Measurements from ENCODE around the gene ESRRA.

Gene ESRRA

GRCh38 chr11:64305075-64305690 is at the start of gene ESRRA:
Gene ESRRA, plus strand, starts transcription at chr11:64305524. Its CDS starts 1,656 bp downstream, at chr11:64307180.
- FAIRE-seq: no peak

GRCh38 chr11:64256300-64256699 is 49.0 kb upstream of the ESRRA start:
- FAIRE-seq: no peak

- no peak for FAIRE-seq
Observed at GRCh38 chr11:64258356-64258755, 47.0 kb upstream of the ESRRA start.

GRCh38 chr11:64258946-64259532 is 46.3 kb upstream of the ESRRA start:
- no peak for FAIRE-seq

DNA sequence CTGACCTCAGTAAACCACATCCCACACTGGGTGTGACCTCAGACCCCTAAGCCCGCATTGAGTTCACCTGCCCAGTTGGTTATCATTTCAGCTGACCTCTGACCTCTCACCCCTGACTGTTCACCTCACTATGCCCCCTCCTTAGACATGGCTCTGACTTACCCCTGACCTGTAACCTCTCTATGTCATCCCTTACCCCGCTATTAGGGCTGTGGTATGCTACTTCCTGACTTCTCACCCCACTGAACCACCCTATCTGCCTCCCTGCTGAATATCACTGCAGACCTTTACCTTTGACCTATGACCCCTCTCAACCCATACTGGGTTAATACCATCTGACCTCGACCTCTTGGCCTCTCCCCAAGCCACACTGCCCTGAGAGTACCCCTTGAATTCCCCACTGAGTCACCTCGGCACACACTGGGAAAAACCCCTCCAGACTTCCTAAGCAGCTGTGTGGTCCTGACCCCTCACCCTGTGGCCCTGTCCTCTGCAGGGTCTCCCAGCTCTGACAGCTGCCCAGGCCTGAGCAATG is 45.7 kb upstream of the ESRRA start:
- no peak for FAIRE-seq

DNA sequence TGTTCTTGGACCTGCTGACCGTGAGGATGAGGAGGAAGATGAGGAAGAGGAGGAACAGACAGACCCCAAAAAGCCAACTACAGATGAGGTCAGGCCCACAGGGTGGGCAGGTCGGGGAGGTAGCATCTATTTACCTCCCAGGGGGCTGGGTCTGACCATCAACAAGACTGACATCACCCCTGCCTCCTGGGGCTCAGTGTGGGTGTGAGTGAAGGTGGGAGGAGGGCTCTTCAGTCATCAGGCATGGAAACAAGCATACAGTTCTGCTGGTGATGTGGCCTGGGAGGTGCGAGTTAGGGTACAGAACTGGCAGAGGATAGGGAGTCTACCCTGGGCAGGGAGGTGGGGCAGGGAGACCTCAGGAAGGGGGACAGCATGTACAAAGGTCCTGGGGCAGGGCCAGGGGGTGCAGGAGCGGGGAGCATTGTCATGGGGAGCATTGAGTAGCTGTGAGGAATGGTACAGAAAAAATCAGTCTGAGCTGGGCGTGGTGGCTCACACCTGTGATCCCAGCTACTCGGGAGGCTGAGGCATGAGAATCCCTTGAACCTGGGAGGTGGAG is 45.1 kb upstream of the ESRRA start:
- FAIRE-seq: no peak

DNA sequence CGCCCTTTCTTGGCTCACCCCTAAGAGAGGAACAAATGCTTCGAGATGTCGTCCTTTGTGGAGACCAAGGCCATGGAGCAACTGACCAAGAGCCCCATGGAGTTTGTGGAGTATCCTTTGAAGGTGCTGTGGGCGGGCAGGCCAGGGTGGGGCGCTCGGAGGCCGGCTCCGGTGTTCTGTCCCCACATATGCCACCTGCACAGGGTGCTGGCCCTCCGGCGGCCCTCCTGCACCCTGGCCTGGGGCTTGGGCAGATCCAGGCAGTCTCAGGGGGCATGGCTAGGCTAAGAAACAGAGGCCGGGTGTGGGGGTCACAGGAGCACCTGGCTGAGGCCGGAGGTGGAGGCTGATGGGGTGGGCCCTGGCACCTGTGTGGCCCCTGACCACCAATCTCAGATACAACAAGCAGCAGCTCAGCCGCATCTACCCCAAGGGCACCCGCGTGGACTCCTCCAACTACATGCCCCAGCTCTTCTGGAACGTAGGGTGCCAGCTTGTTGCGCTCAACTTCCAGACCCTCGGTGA is 43.7 kb upstream of the ESRRA start:
- no peak for FAIRE-seq

DNA sequence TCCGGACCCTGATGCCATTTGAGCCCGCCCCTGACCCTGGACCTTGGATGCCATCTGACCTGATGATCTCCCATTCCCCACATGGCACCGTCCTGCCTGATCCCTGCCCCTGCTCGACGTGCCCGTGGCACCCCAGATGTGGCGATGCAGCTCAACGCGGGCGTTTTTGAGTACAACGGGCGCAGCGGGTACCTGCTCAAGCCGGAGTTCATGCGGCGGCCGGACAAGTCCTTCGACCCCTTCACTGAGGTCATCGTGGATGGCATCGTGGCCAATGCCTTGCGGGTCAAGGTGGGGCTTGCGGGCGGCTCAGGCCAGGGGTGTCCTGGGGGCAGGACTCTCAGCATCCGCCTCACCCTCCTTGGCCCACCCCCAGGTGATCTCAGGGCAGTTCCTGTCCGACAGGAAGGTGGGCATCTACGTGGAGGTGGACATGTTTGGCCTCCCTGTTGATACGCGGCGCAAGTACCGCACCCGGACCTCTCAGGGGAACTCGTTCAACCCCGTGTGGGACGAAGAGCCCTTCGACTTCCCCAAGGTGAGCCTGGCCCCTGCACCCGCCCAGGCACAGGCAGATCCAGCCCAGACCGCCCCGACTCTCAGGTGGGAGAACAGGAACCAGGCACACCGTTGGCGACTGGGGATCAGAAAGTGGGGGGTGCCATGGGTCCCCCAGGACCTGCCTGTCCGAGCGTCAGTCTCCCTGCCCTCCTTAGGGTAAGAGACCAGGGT is 42.9 kb upstream of the ESRRA start:
- no peak for FAIRE-seq

- no peak for FAIRE-seq
Observed at GRCh38 chr11:64263021-64263946, 42.0 kb upstream of the ESRRA start.

DNA sequence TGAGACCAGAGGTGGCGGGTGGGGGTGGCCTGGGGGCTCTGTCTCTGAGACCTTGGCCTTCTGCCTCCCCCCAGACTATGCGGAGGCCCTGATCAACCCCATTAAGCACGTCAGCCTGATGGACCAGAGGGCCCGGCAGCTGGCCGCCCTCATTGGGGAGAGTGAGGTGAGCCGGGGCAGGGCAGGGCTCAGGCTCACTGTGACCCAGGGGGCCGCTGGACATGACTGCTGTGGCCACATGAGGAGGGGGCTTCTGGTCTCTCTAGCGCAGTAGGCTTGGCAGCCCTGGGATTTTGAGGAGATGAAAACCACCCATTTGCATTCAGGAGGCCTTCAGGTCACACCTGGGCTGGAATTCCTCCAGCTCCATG is 41.4 kb upstream of the ESRRA start:
- no peak for FAIRE-seq

GRCh38 chr11:64264371-64264852 is 40.9 kb upstream of the ESRRA start:
- FAIRE-seq: no peak

DNA sequence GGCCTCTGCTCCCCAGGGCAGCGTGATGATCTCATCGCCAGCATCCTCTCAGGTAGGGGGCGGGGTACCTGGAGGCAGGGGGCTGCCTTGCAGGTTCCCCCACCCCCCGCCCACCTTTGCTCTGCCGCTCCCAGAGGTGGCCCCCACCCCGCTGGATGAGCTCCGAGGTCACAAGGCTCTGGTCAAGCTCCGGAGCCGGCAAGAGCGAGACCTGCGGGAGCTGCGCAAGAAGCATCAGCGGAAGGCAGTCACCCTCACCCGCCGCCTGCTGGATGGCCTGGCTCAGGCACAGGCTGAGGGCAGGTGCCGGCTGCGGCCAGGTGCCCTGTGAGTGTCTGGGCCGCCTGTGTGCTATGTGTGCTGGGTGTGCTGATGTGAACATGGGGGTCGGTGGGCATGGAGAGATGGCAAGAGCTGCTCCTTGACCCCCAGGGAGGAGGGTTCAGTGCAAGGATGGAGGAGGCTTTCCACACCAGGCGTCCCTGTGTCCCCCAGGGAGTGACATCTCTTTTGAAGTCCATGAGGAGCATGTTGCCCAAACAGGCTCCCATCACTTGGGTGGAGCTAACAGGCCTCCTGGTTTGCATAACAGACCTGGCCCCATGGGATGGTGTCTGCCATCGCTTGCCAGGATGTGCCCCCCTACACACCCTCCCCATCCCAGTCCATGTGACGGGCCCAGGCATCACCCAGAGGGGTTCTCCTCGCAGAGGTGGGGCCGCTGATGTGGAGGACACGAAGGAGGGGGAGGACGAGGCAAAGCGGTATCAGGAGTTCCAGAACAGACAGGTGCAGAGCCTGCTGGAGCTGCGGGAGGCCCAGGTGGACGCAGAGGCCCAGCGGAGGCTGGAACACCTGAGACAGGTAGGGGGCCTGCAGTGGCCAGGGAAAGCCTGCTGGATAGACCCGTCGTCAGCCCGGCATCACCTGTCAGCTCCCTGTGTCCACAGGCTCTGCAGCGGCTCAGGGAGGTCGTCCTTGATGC is 39.9 kb upstream of the ESRRA start:
- no peak for FAIRE-seq

GRCh38 chr11:64266339-64266738 is 39.0 kb upstream of the ESRRA start:
- no peak for FAIRE-seq

- FAIRE-seq: no peak
Observed at GRCh38 chr11:64267207-64267945, 37.9 kb upstream of the ESRRA start.

DNA sequence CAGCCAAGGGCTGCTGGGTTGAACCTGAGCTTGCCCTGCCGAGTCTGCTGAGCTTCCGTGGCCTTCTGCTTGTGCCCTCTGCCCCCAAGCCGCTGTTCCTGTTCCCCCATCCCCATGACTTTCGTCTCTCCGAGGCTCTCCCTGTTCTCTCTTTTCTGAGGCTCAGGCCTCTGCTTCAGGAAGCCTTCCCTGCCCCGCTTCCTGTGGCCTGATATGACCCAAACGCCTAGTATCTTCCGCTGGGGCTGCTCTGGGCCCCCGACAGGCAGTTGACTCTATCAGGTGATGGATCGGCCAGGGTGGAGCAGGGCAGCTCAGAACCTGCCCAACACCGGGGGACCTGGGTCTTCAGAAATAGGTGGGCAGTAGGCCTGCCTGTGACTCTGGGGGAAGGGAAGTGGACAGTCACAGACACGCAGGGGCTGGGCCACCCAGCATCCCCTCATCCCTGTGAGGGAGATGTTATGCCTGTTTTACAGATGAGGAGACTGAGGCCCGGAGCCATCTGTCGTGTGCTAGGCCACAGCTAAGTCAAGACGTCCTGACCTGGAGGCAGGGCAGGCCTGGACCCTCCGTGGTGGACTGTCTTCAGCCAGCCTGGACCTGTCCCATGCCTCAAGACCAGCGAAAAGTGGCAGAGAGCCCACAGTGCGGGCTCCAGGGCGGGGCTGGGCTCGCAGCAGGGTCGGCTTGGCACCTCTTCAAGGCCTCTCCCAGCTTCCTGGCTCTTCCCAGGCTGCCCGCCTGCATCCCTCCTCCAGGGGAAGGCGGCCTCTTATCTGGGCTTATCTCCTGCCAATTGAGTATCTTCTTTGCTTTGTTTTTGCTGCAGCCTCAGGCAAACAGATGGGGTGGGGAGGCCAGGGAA is 37.1 kb upstream of the ESRRA start:
- FAIRE-seq: no peak

- no peak for FAIRE-seq
Observed at GRCh38 chr11:64268893-64269539, 36.3 kb upstream of the ESRRA start.

DNA sequence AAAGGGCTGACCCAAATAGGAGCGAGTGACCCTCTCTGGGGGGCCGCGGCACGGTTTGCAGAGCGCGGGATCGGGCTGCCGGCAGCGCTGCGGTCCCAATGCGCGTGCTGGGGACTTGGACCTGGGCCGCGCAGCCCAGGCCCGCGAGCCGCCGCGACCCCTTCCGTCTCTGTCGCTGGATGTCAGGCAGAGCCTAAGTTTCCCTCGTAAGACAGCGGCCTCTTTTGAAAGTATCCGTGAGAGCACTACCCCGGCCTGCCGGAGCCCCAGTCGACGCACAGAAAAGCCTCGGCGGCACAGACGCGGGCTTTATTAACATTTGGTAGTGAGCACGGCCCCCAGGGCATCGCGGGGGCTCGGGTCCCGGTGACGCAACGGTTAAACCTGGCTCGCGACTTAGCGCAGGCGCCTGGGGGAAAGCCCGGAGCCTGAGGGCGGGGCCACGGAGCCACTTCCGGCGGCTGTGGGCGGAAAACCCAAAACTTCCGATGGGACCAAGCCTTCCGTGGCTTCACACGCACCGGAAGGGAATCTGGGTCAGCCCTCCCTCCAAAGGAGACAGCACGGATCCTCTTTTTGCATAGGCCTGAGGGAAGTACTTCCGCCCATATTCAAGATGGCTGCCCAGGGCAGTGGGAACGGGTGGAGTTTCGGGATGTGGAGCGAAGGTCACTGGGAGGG is 35.6 kb upstream of the ESRRA start:
- no peak for FAIRE-seq

All from islet of Langerhans (tissue), 1 donor.